ENCODE data around the gene SLC44A4.

SLC44A4 gene

DNA sequence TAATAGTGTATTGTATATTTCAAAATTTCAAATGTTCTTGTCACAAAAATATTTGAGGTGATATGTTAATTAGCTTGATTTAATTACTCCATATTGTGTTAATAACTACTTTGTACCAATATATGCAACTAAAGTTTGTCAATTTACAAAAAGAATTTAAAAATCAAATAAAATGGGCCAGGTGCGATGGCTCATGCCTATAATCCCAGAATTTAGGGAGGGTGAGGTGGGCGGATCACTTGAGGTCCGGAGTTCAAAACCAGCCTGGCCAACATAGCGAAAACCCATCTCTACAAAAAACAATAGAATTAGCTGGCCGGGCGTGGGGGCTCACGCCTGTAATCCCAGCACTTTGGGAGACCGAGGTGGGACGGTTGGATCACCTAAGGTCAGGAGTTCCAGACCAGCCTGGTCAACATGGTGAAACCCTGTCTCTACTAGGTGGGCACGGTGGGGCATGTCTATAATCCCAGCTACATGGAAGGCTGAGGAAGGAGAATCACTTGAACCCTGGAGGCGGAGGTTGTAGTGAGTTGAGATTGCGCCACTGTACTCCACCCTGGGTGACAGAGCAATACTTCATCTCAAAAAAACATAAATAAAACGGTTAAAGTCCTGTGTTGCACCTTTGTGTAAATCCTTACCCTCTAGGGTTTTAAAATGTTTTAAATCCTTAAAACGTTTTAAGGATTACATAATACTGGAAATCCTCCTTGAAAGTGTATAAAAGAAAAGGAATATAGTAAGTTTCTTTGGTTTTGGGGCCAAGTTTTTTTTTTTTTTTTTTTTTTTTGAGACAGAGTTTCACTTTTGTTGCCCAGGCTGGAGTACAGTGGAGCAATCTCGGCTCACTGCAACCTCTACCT, 47.2 kb downstream of the SLC44A4 start:
- CTCF ChIA-PET: interaction anchor here (0.6 to 2.0 kb wide), 6 partner anchors 12 to 145 kb away, joined by 3 to 7 read pairs (median 4); partner anchors contain the start of gene VARS1
- POLR2A ChIA-PET: interaction anchor here (0.9 to 7.2 kb wide), 12 partner anchors 12 to 1140 kb away, joined by 3 to 65 read pairs (median 8); partner anchors contain the start of genes BAG6, DDAH2, HSPA1A and HSPA1L
- no peak for TF ChIP-seq ARNT (IDR thresholded peaks at IDR 0.05)
- no peak for TF ChIP-seq FOXK2 (IDR thresholded peaks at IDR 0.05)
- TF ChIP-seq CTBP1 (IDR thresholded peaks at IDR 0.05; ENCODE audit: borderline replicate concordance): no peak; the same call in 1 of the 2 replicates
- no peak for TF ChIP-seq FOXM1 (IDR thresholded peaks at IDR 0.05; ENCODE audit: borderline replicate concordance)
- TF ChIP-seq, protein P1, sequence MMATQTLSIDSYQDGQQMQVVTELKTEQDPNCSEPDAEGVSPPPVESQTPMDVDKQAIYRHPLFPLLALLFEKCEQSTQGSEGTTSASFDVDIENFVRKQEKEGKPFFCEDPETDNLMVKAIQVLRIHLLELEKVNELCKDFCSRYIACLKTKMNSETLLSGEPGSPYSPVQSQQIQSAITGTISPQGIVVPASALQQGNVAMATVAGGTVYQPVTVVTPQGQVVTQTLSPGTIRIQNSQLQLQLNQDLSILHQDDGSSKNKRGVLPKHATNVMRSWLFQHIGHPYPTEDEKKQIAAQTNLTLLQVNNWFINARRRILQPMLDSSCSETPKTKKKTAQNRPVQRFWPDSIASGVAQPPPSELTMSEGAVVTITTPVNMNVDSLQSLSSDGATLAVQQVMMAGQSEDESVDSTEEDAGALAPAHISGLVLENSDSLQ (IDR thresholded peaks at IDR 0.05): peak; percentile 36; the same call in 1 of the 2 replicates
- TF ChIP-seq ZNF384 (IDR thresholded peaks at IDR 0.05): peak; percentile 85
- no peak for TF ChIP-seq HDGF (IDR thresholded peaks at IDR 0.05; ENCODE audit: borderline replicate concordance)
- no peak for DNase-seq (ENCODE audit: extremely low spot score)

DNA sequence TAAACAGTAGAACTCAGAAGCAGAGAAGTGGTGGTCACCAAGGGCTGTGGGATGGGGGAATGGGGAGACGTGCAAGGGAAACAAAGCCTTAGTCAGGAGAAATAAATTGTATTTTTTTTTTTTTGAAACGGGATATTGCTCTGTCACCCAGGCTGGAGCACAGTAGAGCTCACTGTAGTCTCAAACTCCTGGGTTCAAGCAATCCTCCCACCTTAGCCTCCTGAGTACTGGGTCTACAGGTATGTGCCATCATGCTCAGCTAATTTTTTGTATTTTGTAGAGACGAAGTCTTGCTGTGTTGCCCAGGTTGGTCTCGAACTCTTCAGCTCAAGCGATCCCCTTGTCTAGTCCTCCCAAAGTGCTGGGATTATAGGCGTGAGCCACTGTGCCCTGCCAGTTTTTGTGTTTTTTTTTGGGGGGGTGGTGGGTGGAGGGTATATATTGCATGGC, 47.9 kb downstream of the SLC44A4 start:
- no peak for DNase-seq (ENCODE audit: extremely low spot score)
- TF ChIP-seq ELF4 (IDR thresholded peaks at IDR 0.05): no peak
- TF ChIP-seq HDGF (IDR thresholded peaks at IDR 0.05; ENCODE audit: borderline replicate concordance): no peak
- TF ChIP-seq ARNT (IDR thresholded peaks at IDR 0.05): no peak
- no peak for TF ChIP-seq FOXK2 (IDR thresholded peaks at IDR 0.05)
- TF ChIP-seq NFRKB (IDR thresholded peaks at IDR 0.05): no peak
- TF ChIP-seq TARDBP (IDR thresholded peaks at IDR 0.05): no peak
- ChIA-PET POLR2A (interaction anchor here (1.0 to 7.2 kb wide), 11 partner anchors 11 to 283 kb away, joined by 3 to 65 read pairs (median 10); partner anchors contain the start of genes BAG6, DDAH2, HSPA1A and HSPA1L), CTCF (interaction anchor here (0.7 to 2.0 kb wide), 9 partner anchors 12 to 144 kb away, joined by 3 to 7 read pairs (median 4); partner anchors contain the start of genes LSM2 and VARS1)

DNA sequence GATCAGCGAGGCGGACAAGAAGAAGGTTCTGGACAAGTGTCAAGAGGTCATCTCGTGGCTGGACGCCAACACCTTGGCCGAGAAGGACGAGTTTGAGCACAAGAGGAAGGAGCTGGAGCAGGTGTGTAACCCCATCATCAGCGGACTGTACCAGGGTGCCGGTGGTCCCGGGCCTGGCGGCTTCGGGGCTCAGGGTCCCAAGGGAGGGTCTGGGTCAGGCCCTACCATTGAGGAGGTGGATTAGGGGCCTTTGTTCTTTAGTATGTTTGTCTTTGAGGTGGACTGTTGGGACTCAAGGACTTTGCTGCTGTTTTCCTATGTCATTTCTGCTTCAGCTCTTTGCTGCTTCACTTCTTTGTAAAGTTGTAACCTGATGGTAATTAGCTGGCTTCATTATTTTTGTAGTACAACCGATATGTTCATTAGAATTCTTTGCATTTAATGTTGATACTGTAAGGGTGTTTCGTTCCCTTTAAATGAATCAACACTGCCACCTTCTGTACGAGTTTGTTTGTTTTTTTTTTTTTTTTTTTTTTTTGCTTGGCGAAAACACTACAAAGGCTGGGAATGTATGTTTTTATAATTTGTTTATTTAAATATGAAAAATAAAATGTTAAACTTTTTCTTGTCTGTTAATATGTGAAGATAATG, 49.0 kb downstream of the SLC44A4 start:
- DNase-seq (ENCODE audit: extremely low spot score): no peak
- ChIA-PET CTCF (interaction anchor here (0.6 to 2.0 kb wide), 10 partner anchors 10 to 306 kb away, joined by 3 to 7 read pairs (median 4); partner anchors contain the start of genes ABHD16A, LSM2 and VARS1), POLR2A (interaction anchor here (0.7 to 7.2 kb wide), 11 partner anchors 10 to 177 kb away, joined by 3 to 65 read pairs (median 10); partner anchors contain the start of genes BAG6, DDAH2, HSPA1A and HSPA1L)
- TF ChIP-seq FOXM1 (IDR thresholded peaks at IDR 0.05; ENCODE audit: borderline replicate concordance) (no peak), ZNF384 (IDR thresholded peaks at IDR 0.05) (peak; percentile 99)

DNA sequence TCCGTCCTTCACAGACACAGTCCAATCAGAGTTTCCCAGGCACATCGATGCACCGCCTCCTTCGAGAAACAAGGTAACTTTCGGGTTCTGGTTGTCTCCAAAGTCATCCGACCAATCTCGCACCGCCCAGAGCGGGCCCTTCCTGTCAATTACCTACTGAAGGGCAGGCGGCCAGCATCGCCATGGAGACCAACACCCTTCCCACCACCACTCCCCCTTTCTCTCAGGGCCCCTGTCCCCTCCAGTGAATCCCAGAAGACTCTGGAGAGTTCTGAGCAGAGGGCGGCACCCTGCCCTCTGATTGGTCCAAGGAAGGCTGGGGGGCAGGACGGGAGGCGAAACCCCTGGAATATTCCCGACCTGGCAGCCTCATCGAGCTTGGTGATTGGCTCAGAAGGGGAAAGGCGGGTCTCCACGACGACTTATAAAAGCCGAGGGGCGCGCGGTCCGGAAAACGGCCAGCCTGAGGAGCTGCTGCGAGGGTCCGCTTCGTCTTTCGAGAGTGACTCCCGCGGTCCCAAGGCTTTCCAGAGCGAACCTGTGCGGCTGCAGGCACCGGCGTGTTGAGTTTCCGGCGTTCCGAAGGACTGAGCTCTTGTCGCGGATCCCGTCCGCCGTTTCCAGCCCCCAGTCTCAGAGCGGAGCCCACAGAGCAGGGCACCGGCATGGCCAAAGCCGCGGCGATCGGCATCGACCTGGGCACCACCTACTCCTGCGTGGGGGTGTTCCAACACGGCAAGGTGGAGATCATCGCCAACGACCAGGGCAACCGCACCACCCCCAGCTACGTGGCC, 51.3 kb downstream of the SLC44A4 start, which contains the start of gene HSPA1B:
HSPA1B (plus strand) TSS at position 453 of the 794 bp plus-strand sequence; CDS start at position 666, 213 bp downstream.
- POLR2A ChIA-PET: interaction anchor here (0.6 to 2.4 kb wide), 47 partner anchors 9 to 1442 kb away, joined by 3 to 104 read pairs (median 4); partner anchors contain the start of genes ABHD16A, BAG6, CLIC1 and DDX39B
- TF ChIP-seq ZNF384 (IDR thresholded peaks at IDR 0.05): no peak
- no peak for TF ChIP-seq SUZ12 (IDR thresholded peaks at IDR 0.05)
- no peak for TF ChIP-seq LEF1 (IDR thresholded peaks at IDR 0.05; ENCODE audit: borderline replicate concordance)
- TF ChIP-seq CTBP1 (IDR thresholded peaks at IDR 0.05; ENCODE audit: borderline replicate concordance): no peak
- no peak for TF ChIP-seq BHLHE40 (IDR thresholded peaks at IDR 0.05; ENCODE audit: borderline replicate concordance)
- TF ChIP-seq L3MBTL2 (conservative IDR thresholded peaks at IDR 0.05): no peak
- no peak for TF ChIP-seq ARNT (IDR thresholded peaks at IDR 0.05)
- peak; percentile 91 for TF ChIP-seq ELF4 (IDR thresholded peaks at IDR 0.05)
- TF ChIP-seq, protein P1 (IDR thresholded peaks at IDR 0.05): peak; percentile 99
- TF ChIP-seq FOXM1 (IDR thresholded peaks at IDR 0.05; ENCODE audit: borderline replicate concordance): no peak
- TF ChIP-seq TARDBP (IDR thresholded peaks at IDR 0.05): no peak
- no peak for TF ChIP-seq FOXK2 (IDR thresholded peaks at IDR 0.05)
- peak; percentile 86; the same call in 1 of the 2 replicates for TF ChIP-seq HDGF (IDR thresholded peaks at IDR 0.05; ENCODE audit: borderline replicate concordance)
- TF ChIP-seq FOXA1 (IDR thresholded peaks at IDR 0.05): no peak
- no peak for TF ChIP-seq NFRKB (IDR thresholded peaks at IDR 0.05)
- DNase-seq (ENCODE audit: extremely low spot score): peak; percentile 89
- CTCF ChIA-PET: interaction anchor here (1.3 kb wide), 2 partner anchors 21 to 97 kb away, joined by 4 to 5 read pairs; partner anchors contain the start of gene LSM2

DNA sequence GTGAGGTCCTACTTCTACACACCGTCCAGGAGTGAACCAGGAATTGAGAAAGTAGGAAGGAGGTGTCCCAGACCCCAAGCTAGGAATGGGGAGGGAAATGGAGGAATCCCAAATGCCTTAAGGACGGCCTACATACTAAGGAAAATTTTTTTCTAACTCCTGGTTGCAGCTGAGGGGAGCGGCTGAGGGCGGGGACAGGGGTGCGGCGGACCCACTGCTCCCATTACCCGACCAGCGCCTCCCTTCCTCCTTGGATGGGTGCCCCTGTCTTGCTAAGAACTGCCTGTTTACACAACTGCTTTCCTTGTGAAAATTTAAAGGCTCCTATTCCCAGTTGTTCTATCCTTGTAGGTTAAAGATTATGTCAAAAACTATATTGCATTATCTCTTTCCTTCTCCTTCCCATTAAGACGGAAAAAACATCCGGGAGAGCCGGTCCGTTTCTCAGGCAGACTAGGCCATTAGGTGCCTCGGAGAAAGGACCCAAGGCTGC, 52.0 kb downstream of the SLC44A4 start:
- DNase-seq (ENCODE audit: extremely low spot score): no peak
- ChIA-PET CTCF (interaction anchor here (0.5 to 1.3 kb wide), 3 partner anchors 10 to 97 kb away, joined by 3 to 5 read pairs (median 4); partner anchors contain the start of gene LSM2), POLR2A (interaction anchor here (0.6 to 2.4 kb wide), 49 partner anchors 8 to 1443 kb away, joined by 3 to 104 read pairs (median 5); partner anchors contain the start of genes ABHD16A, BAG6, CLIC1 and DDX39B)
- no peak for TF ChIP-seq FOXM1 (IDR thresholded peaks at IDR 0.05; ENCODE audit: borderline replicate concordance)
- no peak for TF ChIP-seq NFRKB (IDR thresholded peaks at IDR 0.05)
- no peak for TF ChIP-seq SUZ12 (IDR thresholded peaks at IDR 0.05)
- TF ChIP-seq ARNT (IDR thresholded peaks at IDR 0.05): no peak
- TF ChIP-seq CTBP1 (IDR thresholded peaks at IDR 0.05; ENCODE audit: borderline replicate concordance): no peak
- no peak for TF ChIP-seq HDGF (IDR thresholded peaks at IDR 0.05; ENCODE audit: borderline replicate concordance)
- no peak for TF ChIP-seq FOXK2 (IDR thresholded peaks at IDR 0.05)
- TF ChIP-seq SP1 (IDR thresholded peaks at IDR 0.05): no peak
- no peak for TF ChIP-seq ELF4 (IDR thresholded peaks at IDR 0.05)
- TF ChIP-seq, protein P1 (IDR thresholded peaks at IDR 0.05): no peak
- TF ChIP-seq L3MBTL2 (conservative IDR thresholded peaks at IDR 0.05): no peak
- no peak for TF ChIP-seq BHLHE40 (IDR thresholded peaks at IDR 0.05; ENCODE audit: borderline replicate concordance)
- TF ChIP-seq ZNF384 (IDR thresholded peaks at IDR 0.05): no peak
- TF ChIP-seq FOXA1 (IDR thresholded peaks at IDR 0.05): no peak
- TF ChIP-seq LEF1 (IDR thresholded peaks at IDR 0.05; ENCODE audit: borderline replicate concordance): no peak
- no peak for TF ChIP-seq TARDBP (IDR thresholded peaks at IDR 0.05)

All from HEK293T (cell line).